Measurements from ENCODE around the gene HGD. TPM values are rescaled to one million over a fixed set of nuclear protein-coding genes. Genes with fewer than 3 reads are reported as not detected.
A peak's percentile ranks its signal among the peaks of the same experiment; 100 is the strongest.

HGD gene
- total and polyA plus RNA-seq, 2 donors (not counting 3 experiments of a cell fraction or from before 2014, with no cell fraction given): 0.18 to 0.22 TPM

GRCh38 chr3:120693439-120694171 lies 11.6 kb upstream of the HGD start:
- DNase-seq (ENCODE audit: low read depth, low spot score) (peak; percentile 79), FAIRE-seq (peak; percentile 82)
- Histone ChIP-seq H3K9me1 (replicated peaks; ENCODE audit: control insufficient read depth, extremely low read depth, insufficient read depth, low read length) (no peaks in the 10 kb centered on the region), H3K4me2 (ENCODE audit: insufficient read depth, low read length) (peak overlapping the region; percentile 11), H3K4me3 (replicated peaks in 1 of 3; ENCODE audit: insufficient read depth in 1 of 3, low read depth in 1 of 3, low read length in 3 of 3) (no peak overlapping the region), H3K36me3 (ENCODE audit: control insufficient read depth in 2 of 2, extremely low read depth in 1 of 2, insufficient read depth in 2 of 2, low read length in 2 of 2) (no peaks in the 10 kb centered on the region), H4K20me1 (replicated peaks; ENCODE audit: control insufficient read depth, extremely low read depth, insufficient read depth, low read length) (no peaks in the 10 kb centered on the region), H3K9ac (replicated peaks; ENCODE audit: extremely low read depth, insufficient read depth, low read length) (no peak overlapping the region), H3K27ac (ENCODE audit: insufficient read depth, low read depth, low read length) (peak overlapping the region; percentile 68), H3K4me1 (ENCODE audit: control insufficient read depth, extremely low read depth, insufficient read depth, low read length) (peaks cover 12% of the 10 kb centered on the region), H3K27me3 (ENCODE audit: control insufficient read depth in 2 of 2, insufficient read depth in 2 of 2, low read length in 2 of 2) (no peaks in the 10 kb centered on the region), H3K79me2 (ENCODE audit: control insufficient read depth, insufficient read depth, low read length) (no peaks in the 10 kb centered on the region), H3K9me3 (replicated peaks; ENCODE audit: control insufficient read depth, insufficient read depth, low read length) (no peaks in the 10 kb centered on the region), H2AFZ (ENCODE audit: low read depth, low read length) (peak overlapping the region; percentile 62)
- ChIA-PET CTCF (interaction anchor here (0.7 to 2.7 kb wide), 12 partner anchors 9 to 126 kb away, joined by 3 to 26 read pairs (median 4); partner anchors contain the start of gene HGD), POLR2A (interaction anchor here (1.2 kb wide), 1 partner anchor 15 kb away, joined by 7 read pairs; no protein-coding TSS in a partner anchor)
- BruUV-seq (replicated peaks): TSS peak; percentile 78
- dilution Hi-C loops (cut with MboI; ENCODE audit: extremely low pct_ligation_motif_present, low sequenced_read_pairs) (no loop called here), intact Hi-C loops (cut with micrococcal nuclease) (loop anchor here (1.0 kb wide), 2 partner anchors 15 to 49 kb away; partner anchors contain the start of genes GTF2E1 and RABL3)
- TF ChIP-seq POLR2AphosphoS5 (IDR thresholded peaks at IDR 0.05; ENCODE audit: insufficient read depth, low read depth, low read length) (no peak), FOS (IDR thresholded peaks at IDR 0.05; ENCODE audit: borderline replicate concordance, insufficient read depth, low read length) (peak; percentile 55), MYC (IDR thresholded peaks at IDR 0.05; ENCODE audit: low read depth, low read length) (no peak), POLR2A (IDR thresholded peaks at IDR 0.05; ENCODE audit: low read depth, low read length) (no peak), JUN (IDR thresholded peaks at IDR 0.05; ENCODE audit: borderline replicate concordance, insufficient read depth, insufficient read length, low read depth) (peak; percentile 58), MAX (IDR thresholded peaks at IDR 0.05; ENCODE audit: insufficient read depth, insufficient read length) (no peak)
- TF ChIP-seq, protein P1, sequence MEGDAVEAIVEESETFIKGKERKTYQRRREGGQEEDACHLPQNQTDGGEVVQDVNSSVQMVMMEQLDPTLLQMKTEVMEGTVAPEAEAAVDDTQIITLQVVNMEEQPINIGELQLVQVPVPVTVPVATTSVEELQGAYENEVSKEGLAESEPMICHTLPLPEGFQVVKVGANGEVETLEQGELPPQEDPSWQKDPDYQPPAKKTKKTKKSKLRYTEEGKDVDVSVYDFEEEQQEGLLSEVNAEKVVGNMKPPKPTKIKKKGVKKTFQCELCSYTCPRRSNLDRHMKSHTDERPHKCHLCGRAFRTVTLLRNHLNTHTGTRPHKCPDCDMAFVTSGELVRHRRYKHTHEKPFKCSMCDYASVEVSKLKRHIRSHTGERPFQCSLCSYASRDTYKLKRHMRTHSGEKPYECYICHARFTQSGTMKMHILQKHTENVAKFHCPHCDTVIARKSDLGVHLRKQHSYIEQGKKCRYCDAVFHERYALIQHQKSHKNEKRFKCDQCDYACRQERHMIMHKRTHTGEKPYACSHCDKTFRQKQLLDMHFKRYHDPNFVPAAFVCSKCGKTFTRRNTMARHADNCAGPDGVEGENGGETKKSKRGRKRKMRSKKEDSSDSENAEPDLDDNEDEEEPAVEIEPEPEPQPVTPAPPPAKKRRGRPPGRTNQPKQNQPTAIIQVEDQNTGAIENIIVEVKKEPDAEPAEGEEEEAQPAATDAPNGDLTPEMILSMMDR (IDR thresholded peaks at IDR 0.05; ENCODE audit: extremely low read depth in 1 of 2, insufficient read depth in 1 of 2, low read depth in 1 of 2, low read length in 2 of 2): no peak
